ENCODE measurements around the gene ERBB2.
"Not testable (repeated sequence)": the region's sequence is repeated elsewhere in the genome, so short reads cannot be mapped to it uniquely, and the experiment has no call there.

The ERBB2 gene

GRCh38 chr17:39730095-39730921, 30.4 kb downstream of the ERBB2 start, which contains the start of gene MIEN1:
MIEN1 (minus strand) TSS chr17:39730532; CDS start chr17:39730495, 37 bp downstream.
- DNase-seq, result peak; percentile 92

- DNase-seq, result no peak
Observed at GRCh38 chr17:39732586-39732985, 32.7 kb downstream of the ERBB2 start.

GRCh38 chr17:39735882-39736281, 36.0 kb downstream of the ERBB2 start:
- no peak for DNase-seq

DNA sequence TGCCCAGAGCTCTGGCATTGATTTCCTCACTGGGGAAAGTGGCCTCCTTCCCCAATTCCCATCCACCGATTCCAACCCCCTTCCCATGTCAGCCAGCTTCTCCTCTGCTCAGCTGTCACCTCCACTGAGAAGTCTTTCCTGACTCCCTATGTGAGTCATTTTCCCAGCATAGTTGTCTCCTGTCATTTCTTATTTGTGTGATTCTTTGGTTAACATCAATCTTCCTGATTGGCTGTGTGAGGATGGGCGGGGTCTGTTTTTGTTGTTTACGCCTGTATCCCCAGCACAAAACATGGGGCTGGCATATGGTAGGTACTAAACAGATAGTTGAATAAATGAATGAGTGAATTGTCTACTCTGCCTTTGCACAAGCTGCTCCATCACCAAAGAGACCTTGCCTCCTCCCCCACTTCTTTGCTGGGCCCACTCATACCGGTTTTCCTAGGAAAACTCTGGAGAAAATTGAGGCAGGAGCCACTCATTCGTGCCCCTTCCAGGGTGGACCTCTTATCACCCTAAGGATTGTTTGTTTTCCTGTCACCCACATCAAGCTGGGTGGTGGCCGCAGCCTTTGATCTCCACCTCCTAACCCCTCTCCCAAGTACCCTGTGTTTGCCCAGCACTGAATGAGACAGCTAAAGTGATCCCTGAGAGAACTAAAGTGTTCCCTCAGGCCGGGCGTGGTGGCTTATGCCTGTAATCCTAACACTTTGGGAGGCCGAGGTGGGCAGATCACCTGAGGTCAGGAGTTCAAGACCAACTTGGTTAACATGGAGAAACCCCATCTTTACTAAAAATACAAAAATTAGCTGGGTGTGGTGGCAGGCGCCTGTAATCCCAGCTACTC, 36.7 kb downstream of the ERBB2 start:
- DNase-seq, result no peak

- no peak for DNase-seq
Observed at GRCh38 chr17:39737206-39737759, 37.4 kb downstream of the ERBB2 start.

DNA sequence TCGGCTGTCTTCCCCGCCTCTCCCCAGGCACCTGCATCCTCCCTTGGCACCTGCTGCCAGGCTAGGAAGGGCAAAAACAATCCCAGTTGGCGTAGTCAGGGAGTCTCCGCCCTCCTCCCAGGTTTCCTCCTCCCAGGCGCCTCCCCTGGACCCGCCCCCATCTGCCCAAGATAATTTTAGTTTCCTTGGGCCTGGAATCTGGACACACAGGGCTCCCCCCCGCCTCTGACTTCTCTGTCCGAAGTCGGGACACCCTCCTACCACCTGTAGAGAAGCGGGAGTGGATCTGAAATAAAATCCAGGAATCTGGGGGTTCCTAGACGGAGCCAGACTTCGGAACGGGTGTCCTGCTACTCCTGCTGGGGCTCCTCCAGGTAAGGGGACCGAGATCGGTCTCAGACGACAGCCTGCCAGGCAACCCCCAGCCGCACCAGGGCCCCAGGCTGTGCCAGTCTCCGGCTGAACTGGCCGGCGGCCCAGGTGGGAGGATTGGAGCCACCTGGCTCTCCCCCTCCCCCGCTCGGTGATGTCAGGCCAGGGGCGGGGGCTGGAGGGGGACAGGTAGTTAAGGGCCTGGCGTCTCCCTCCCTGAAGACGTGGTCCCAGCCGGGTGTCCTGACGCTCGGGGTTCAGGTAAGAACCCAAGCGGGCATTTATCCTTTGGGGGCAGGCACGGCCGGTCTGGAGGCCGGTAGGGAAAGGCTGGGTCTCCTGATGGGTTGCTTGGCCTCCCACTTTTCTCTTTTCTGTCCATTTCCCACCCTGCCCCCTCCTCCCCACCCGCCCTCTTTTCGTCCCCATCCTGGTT, 38.1 kb downstream of the ERBB2 start, which contains the start of gene GRB7:
Gene GRB7, plus strand, starts transcription at position 179 of the 808 bp plus-strand sequence. CDS start 4,364 bp downstream, outside the sequence.
- DNase-seq, result no peak

- DNase-seq, result peak; percentile 52
Observed at GRCh38 chr17:39738568-39738901, 38.7 kb downstream of the ERBB2 start.

DNA sequence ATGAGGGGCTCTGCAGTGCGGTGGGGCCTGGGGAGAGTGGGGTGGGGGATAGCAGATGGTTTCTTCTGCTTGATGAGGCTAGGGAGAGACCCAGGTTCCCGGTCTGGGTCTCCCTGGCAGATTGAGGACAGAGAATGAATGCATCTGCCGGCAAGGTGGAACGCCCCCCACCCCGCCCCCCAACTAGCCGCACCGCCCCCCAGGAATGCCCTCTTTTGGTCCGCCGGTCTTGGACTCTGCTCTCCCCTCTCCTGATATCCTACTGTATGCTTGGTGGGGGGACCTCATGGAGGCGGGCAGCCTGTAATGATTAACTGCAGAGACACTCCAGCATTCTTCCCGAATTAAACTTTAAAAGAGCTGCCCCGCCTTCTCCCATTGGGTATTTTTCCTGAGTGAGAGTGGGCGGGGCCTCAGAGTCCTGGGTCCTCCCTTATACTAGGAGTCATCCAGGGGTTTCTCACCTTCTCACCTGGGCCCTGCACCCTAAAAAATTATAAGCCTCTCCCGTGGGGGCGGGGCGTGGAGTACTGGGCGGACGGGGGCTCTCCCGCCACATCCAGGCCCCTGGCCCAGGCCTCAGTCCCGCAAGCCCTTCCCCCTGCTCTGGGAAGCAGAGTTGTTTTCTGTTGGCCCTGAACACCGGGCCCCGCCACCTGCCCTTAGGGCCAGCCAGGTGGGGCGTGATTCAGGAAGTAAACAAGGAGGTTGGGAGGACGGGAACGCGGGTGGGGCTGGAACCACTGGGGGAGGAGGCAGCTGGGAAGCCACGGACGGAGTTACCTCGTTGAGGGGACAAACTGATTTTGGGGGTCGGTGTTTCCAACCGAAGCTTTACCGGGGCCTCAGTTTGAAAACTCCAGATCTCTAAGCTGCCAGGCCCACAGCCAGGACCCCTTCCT, 39.4 kb downstream of the ERBB2 start:
- no peak for DNase-seq

DNA sequence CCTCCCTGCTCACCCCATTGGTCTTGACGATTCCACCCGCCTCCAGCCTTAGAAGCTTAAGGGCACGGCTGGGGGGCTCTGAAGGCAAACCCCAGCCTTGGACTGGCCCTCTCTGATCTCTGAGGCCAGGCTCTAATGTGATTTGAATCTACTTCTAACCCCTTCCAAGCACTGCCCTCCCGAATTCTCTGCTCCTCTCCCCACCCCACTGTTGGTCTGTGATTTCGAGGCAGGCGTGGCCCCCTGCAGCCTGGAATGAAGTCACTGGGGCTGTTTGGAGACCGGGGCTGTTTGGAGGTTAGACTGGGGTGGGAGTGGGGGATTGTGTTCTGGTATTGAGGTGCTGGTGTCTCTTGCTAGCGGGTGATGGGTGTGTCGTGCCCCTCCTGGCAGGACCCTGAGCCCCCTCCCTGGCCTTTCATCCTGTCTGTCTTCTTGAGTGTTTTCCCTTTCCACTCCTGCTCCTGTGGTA, 40.1 kb downstream of the ERBB2 start:
- DNase-seq, result no peak

GRCh38 chr17:39740357-39741111, 40.7 kb downstream of the ERBB2 start:
- no peak for DNase-seq

- no peak for DNase-seq
Observed at GRCh38 chr17:39742126-39742855, 42.4 kb downstream of the ERBB2 start.

DNA sequence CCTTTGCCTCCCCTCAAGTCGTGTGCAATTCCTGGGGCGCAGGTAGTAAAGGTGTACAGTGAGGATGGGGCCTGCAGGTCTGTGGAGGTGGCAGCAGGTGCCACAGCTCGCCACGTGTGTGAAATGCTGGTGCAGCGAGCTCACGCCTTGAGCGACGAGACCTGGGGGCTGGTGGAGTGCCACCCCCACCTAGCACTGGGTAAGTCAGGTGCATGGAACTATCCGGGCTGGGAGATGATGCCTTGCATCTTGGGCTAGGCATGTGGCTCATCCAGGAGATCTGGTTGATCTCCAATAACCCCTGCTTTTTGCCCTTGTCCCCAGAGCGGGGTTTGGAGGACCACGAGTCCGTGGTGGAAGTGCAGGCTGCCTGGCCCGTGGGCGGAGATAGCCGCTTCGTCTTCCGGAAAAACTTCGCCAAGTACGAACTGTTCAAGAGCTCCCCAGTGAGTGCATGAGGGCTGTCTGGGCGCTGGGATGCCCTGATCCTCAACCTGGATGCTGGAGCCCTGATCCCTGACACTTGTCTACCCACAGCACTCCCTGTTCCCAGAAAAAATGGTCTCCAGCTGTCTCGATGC, 43.1 kb downstream of the ERBB2 start:
- no peak for DNase-seq

DNA sequence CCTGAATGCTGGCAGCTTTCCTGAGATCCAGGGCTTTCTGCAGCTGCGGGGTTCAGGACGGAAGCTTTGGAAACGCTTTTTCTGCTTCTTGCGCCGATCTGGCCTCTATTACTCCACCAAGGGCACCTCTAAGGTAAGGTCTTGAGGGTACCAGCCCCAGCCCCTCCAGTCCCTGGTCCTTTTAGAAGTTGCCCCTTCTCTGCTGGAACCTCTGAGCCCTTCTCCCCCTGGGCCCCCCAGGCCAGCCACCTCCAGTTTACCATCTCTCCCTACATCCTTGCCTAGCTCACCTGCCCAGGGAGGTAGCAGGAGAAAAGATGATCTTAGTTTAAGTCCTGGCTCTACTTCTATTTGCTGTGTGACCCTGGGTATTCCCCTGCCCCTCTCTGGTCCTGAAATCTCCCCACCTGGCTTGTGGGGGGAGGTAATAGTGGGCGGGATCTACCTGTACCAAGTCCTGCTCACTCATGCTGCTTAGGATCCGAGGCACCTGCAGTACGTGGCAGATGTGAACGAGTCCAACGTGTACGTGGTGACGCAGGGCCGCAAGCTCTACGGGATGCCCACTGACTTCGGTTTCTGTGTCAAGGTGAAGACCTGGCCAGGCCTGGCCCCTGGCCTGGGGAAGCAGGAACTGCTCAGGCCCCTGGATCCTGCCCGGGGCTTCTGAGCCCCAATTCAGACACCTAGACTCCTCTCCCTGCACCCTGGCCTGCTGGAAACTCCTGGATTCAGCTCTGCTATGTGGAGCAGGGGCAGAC, 44.4 kb downstream of the ERBB2 start:
- DNase-seq, result no peak

GRCh38 chr17:39744836-39745215, 45.0 kb downstream of the ERBB2 start:
- no peak for DNase-seq

- no peak for DNase-seq
Observed at GRCh38 chr17:39745335-39746144, 45.7 kb downstream of the ERBB2 start.

DNA sequence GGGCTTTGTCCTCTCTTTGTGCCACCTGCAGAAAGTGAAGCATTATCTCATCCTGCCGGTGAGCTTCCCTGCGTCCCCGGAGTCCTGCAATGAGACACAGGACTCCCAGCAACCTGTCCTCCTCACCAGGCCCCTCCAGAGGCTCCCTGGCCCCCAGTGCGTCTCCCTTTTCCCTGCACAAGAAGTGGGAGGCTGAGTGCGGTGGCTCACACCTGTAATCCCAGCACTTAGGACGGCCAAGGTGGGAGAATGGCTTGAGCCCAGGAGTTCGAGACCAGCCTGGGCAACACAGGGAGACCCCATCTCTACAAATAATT, 46.2 kb downstream of the ERBB2 start:
- no peak for DNase-seq

GRCh38 chr17:39747745-39748144, 47.9 kb downstream of the ERBB2 start:
- DNase-seq, result no peak

GRCh38 chr17:39748444-39749034, 48.7 kb downstream of the ERBB2 start:
- not testable (repeated sequence) for DNase-seq

Data from activated naive CD4-positive, alpha-beta T cell treated with anti-CD3 and anti-CD28 coated beads, Interleukin-2, amount 50 U/mL, for 16 hours (primary cell).